GM12891 (cell line): ENCODE results near the gene NUDT19. TPM values are rescaled to one million over a fixed set of nuclear protein-coding genes. Genes with fewer than 3 reads are reported as not detected.
A peak's percentile ranks its signal among the peaks of the same experiment; 100 is the strongest.
"Not testable (repeated sequence)": the region's sequence is repeated elsewhere in the genome, so short reads cannot be mapped to it uniquely, and the experiment has no call there.

Experiments used
- DNase-seq: peaks from one replicate; pipeline ENCODE4 v3.0.0; 2011; ENCODE audit warnings: low spot score; ENCODE audit not compliant: insufficient read length
- FAIRE-seq: peaks from 2 replicates; lab custom pipeline; 2011; peaks lifted over from hg19 to GRCh38; lab: Jason Lieb, UNC
- PAX5 ChIP-seq: IDR thresholded peaks from 2 replicates; pipeline ENCODE4 v1.6.1; 2011; ENCODE audit warnings: low read length, moderate library complexity, mild to moderate bottlenecking; ENCODE audit not compliant: insufficient read depth, severe bottlenecking
- POLR2A ChIP-seq: IDR thresholded peaks from 2 replicates; pipeline ENCODE4 v1.6.1; 2011; ENCODE audit warnings: low read depth, low read length, control low read depth
- POLR2AphosphoS5 ChIP-seq: IDR thresholded peaks from 2 replicates; pipeline ENCODE4 v1.6.1; 2011; ENCODE audit warnings: low read depth, low read length, control low read depth
- POU2F2 ChIP-seq: IDR thresholded peaks from 2 replicates; pipeline ENCODE4 v1.6.1; 2011; ENCODE audit warnings: low read depth, mild to moderate bottlenecking, control low read depth, low read length, moderate library complexity
- SPI1 ChIP-seq: IDR thresholded peaks from 2 replicates; pipeline ENCODE4 v1.6.1; 2011; ENCODE audit warnings: low read depth, low read length, control low read depth
- TAF1 ChIP-seq: IDR thresholded peaks from 2 replicates; pipeline ENCODE4 v1.6.1; 2011; ENCODE audit warnings: low read depth, low read length, control low read depth
- polyA plus RNA-seq: library from polyadenylated mRNA; unstranded; fragments of >200 nt; gene quantifications from one replicate; pipeline ENCODE4 v1.2.1, GENCODE V29; 2012; ENCODE audit warnings: low read depth, missing spikeins, inconsistent platforms; ENCODE audit not compliant: missing spikeins

NUDT19 gene
- polyA plus RNA-seq: 7.2 TPM

DNA sequence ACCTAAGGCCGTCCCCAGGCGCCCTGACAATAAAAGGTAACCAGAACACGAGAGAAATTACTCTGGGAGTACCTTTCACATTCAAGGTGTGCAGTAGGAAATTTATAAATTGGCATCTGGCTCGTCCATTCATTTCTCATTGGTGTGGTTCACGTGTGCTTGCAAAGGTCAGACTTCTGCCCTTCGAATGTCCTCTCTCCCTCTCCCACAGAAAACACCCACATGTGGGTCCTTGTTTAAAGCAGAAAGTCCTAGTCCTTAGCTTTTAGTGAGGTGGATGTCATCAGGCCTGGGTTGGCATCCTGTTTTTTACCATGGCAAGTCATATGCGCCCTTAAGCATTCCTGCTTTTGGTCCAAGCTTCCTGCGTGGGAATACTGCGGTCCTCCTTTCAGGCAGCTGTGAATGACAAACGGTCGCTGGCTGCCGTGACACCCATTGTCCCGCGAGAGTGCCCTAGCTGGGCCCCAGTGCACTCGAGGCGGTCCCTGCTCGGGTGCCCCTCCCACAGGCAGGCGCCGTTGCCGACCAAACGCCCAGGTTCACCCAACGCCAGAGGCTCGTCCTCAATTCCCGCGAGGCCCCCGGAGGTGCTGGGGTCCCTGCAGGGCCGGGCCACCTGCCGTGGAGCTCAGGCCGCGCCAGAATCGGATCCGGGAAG, at the start of gene NUDT19:
Gene NUDT19, plus strand, starts transcription at position 531 of the 661 bp plus-strand sequence. CDS start 140 bp downstream, outside the sequence.
- peak; percentile 79 for DNase-seq
- FAIRE-seq: peak; percentile 65
- TF ChIP-seq SPI1: no peak
- peak; percentile 71; the same call in 1 of the 2 replicates for TF ChIP-seq TAF1
- no peak for TF ChIP-seq POU2F2
- TF ChIP-seq POLR2A: peak; percentile 66
- peak; percentile 84 for TF ChIP-seq POLR2AphosphoS5
- no peak for TF ChIP-seq PAX5

DNA sequence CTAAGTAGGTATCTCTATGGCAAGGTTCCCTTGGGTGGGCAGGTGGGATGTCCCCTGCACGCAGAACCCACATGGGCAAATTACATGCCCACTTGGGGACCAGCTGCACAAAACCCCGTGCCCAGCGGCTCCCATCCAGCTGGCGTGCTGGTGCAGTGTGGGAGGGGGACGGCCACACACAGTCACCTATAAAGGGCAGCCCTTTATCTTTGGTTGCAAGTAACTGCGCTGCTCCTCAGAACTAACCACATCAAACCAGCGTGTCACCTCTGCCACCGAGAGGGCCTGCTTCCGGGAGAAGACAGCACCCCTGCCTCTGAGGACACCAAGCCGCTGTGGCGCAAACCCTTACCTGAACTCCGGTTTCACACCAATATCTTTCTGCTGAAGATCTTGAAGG, 48.9 kb upstream of the NUDT19 start:
- DNase-seq: no peak
- no peak for FAIRE-seq
- TF ChIP-seq TAF1: no peak
- TF ChIP-seq POLR2AphosphoS5: no peak
- TF ChIP-seq SPI1: no peak
- TF ChIP-seq POLR2A: no peak
- no peak for TF ChIP-seq PAX5
- no peak for TF ChIP-seq POU2F2

DNA sequence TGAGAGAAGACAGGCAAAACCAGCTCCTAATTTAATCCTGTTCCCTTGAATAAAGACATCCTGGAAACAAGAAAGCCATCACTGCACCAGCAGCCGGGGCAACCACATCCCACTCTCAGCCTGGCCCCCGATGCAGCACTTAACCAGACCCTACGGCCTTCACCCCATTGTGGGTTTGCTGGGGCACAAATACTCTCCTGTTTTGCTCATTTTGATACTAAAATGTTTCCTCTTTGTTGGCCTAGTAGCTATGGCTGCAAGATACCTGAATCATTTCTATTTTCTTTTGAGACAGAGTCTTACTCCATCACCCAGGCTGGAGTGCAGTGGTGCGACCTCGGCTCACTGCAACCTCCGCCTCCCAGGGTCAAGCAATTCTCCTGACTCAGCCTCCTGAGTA, 45.1 kb upstream of the NUDT19 start:
- FAIRE-seq: peak; percentile 5
- DNase-seq: no peak
- TF ChIP-seq POLR2A: no peak
- no peak for TF ChIP-seq POLR2AphosphoS5
- TF ChIP-seq PAX5: no peak
- no peak for TF ChIP-seq POU2F2
- TF ChIP-seq SPI1: no peak
- no peak for TF ChIP-seq TAF1

DNA sequence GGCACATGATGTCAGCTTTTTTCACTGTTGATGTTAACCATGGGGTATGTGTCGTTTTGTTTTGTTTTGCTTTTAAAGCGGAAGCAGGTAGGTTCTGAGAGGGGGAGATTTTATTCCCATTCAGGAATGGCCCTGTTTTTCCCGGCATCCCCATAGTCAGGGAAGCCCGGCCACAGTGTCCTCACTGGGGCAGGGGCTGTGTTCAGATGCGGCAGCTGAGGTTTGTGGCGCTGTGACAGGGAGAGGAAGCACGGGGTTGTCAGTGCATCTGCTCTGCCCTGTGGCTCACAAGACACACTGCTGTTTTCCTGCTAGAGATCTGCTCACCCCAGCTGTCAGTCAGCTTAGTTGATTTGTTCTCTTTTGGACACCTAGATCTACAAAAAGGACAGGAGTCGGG, 44.3 kb upstream of the NUDT19 start:
- DNase-seq (no peak), FAIRE-seq (no peak)
- no peak for TF ChIP-seq POLR2AphosphoS5
- TF ChIP-seq SPI1: no peak
- no peak for TF ChIP-seq PAX5
- no peak for TF ChIP-seq TAF1
- no peak for TF ChIP-seq POLR2A
- TF ChIP-seq POU2F2: no peak

DNA sequence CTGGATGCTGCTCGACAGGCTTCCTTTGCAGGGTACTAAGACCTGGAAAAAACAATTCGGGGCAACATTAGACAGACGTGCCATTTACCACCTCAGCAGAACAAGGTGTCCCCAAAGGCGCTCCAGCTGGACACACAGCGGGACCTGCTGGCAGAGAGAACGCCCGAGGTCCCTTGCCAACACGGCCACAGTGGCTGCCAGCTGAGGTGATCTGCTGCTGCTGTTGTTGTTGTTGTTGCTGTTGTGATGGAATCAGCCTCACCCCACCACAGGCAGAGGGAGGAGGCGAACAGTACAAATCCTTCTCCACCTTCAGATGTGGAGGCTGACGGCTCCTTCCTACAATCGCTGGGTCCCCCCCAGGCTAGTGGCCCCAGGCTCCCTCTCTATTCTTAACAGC, 41.9 kb upstream of the NUDT19 start:
- TF ChIP-seq POLR2A: no peak
- no peak for TF ChIP-seq POLR2AphosphoS5
- no peak for TF ChIP-seq SPI1
- DNase-seq: no peak
- peak; percentile 31 for FAIRE-seq

DNA sequence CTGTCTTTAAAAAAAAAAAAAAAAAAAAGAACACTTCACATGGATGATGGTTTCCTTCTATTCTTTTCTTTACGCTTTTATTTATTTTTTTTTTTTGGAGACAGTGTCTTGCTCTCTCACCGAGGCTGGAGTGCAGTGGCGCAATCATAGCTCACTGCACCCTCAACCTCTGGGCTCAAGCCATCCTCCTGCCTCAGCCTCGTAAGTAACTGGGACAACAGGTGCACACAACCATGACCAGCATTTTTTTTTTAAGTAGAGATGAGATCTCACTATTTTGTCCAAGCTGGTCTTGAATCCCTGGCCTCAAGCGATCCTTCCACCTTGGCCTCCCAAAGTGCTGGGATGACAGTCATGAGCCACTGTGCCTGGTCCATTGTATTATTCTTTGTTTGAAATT, 41.0 kb upstream of the NUDT19 start:
- FAIRE-seq: no peak
- DNase-seq: no peak
- TF ChIP-seq TAF1: no peak
- TF ChIP-seq SPI1: no peak
- no peak for TF ChIP-seq POU2F2
- TF ChIP-seq POLR2AphosphoS5: no peak
- TF ChIP-seq POLR2A: no peak
- no peak for TF ChIP-seq PAX5

DNA sequence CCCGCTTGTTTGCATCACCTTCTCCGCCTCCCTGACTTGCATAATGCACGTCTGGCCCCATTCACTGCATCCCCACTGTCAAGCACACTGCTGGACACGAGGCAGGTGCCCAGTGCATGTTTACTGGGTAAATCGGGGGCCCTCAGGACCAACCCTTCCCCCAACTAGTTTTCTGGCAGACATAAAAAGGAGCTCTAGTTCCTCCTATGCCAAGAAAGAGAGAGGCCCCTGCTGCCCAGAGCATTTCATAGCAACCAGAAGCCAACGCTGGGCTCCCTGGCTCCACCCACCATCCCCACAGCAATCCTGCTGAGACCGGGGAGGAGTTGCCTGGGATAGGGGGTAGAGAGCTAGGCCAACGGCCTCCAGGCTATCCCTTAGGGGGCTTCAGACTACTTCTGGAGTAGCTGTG, 39.9 kb upstream of the NUDT19 start:
- DNase-seq: no peak
- no peak for FAIRE-seq
- TF ChIP-seq POU2F2 (no peak), POLR2AphosphoS5 (no peak), SPI1 (no peak), PAX5 (no peak), POLR2A (no peak), TAF1 (no peak)

DNA sequence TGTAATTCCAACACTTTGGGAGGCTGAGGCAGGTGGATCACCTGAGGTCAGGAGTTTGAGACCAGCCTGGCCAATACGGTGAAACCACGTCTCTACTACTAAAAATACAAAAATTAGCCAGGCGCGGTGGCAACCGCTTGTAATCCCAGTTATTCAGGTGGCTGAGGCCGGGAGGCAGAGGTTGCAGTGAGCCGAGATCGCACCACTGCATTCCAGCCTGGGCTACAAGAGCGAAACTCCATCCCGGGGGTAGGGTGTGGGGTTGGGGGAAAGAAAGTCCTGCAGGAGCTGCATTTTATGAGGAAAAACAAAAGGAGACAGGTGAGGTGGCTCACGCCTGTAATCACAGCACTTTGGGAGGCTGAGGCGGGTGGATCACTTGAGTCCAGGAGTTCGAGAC, 39.3 kb upstream of the NUDT19 start:
- not testable (repeated sequence) for DNase-seq, FAIRE-seq

DNA sequence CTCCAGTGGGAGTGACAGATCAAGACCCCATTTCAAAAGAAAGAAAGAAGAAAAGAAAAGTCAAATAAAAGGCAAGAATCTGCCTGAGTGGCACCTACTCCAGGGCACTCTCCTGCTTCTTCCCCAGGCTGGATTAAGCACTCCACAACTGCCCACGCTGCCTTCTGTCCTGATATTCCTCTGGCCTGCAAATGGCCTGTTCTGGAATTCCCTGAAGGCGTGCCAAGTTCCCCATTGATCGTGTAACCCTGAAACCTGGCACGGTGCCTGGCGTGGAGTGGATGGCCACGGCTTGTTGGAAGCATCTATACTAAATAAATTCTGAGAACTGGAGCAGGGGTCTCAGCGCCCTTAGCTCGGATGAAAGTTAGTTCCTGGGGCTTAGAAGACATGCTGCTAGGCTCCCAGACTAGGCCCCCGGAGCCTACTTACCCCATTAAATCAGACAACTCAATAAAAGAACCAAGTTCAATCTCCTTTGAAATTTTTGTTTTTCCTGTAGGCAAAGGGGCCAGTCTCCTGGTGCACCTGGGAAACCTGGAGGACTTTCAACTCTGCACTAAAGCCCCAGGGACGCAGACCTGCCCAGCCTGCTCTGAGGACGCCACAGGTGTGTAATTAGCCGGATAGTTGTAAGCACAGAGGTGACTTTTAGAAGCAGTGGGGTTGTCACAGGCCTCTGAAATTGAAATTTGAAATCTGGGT, 38.6 kb upstream of the NUDT19 start:
- no peak for FAIRE-seq
- TF ChIP-seq PAX5: no peak
- TF ChIP-seq POLR2AphosphoS5: no peak
- no peak for TF ChIP-seq SPI1
- no peak for TF ChIP-seq TAF1
- no peak for TF ChIP-seq POU2F2
- no peak for TF ChIP-seq POLR2A
- DNase-seq: no peak

DNA sequence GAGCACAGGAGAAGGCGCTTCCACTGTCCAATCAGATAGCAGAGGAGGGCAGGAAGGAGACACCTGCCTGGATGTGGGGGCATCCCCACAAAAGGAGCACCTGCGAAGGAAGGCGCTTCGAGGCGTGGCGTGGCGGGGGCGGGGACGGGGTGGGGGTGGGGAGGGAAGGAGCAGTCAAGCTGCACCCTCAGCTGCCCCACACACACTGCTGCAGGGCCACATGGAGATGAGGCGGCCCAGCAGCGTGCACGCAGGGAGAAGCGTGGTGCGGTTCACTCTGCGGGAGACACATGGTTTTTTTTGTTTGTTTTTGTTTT, 38.1 kb upstream of the NUDT19 start:
- no peak for FAIRE-seq
- peak; percentile 31 for DNase-seq
- no peak for TF ChIP-seq POU2F2
- no peak for TF ChIP-seq POLR2A
- no peak for TF ChIP-seq TAF1
- TF ChIP-seq SPI1: no peak
- TF ChIP-seq POLR2AphosphoS5: no peak
- no peak for TF ChIP-seq PAX5

DNA sequence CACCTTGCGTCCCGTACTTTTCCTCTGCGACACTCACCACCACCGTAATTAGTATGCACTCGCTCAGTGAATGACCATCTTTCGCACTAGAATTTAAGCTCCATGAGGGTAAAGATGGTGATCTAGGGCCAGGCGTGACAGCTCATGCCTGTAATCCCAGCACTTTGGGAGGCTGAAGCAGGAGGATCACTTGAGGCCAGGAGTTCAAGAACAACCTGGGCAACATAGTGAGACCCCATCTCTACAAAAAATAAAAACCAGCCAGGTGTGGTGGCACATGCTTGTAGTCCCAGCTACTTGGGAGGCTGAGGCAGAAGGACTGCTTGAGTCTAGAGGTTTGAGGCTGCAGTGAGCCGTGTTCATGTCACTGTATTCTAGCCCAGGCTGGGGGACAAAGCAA, 35.2 kb upstream of the NUDT19 start:
- DNase-seq, FAIRE-seq: not testable (repeated sequence)
